H1 (cell line): ENCODE data around the gene MBTPS1. TPM values are rescaled to one million over a fixed set of nuclear protein-coding genes. Genes with fewer than 3 reads are reported as not detected.

Experiments used
- GABPA ChIP-seq: IDR thresholded peaks from 2 replicates; pipeline ENCODE4 v1.6.1; 2011; ENCODE audit warnings: mild to moderate bottlenecking, low read length, moderate library complexity, borderline replicate concordance; ENCODE audit not compliant: insufficient read depth
- polyA plus RNA-seq, 7 experiments: library from polyadenylated mRNA; depleted of rRNA in 3 of 7; stranded (reverse) in 5 of 7; unstranded in 2 of 7; fragments of >200 nt in 5 of 7; fragments of 200-250 nt in 2 of 7; gene quantifications; 1 replicate in 5 of 7; 2 replicates in 1 of 7; 4 replicates in 1 of 7; pipeline versions ENCODE4 v1.2.1 to v1.2.3, GENCODE V29; 2011 to 2013; ENCODE audit warnings: missing spikeins in 2 of 7, mixed read lengths in 2 of 7
- total RNA-seq: library from RNA; stranded (reverse); fragmentation: NEBNext Ultra II Directional; extraction: Animal tissue kit (Norgen Biotek cat#: 25700); gene quantifications from 2 replicates; pipeline ENCODE4 v1.2.1, GENCODE V29; 2021

MBTPS1 gene
- total and polyA plus RNA-seq, 2 of the 8 experiments (the other 6 are each of a cell fraction or from before 2014, with no cell fraction given) = 30.6 to 53.3 TPM

- TF ChIP-seq GABPA = no peak
These were observed 58.5 kb downstream of the MBTPS1 start (continued) for GRCh38 chr16:84058211-84058610.
